ENCODE results near the gene TM7SF3. TPM values are rescaled to one million over a fixed set of nuclear protein-coding genes. Genes with fewer than 3 reads are reported as not detected.

The TM7SF3 gene
- total RNA-seq, 3 donors from 2014 or later = 40.2 to 60.0 (median 56.1) TPM

GRCh38 chr12:27000961-27001360, 13.2 kb downstream of the TM7SF3 start:
- Histone ChIP-seq H3K27me3 (no peaks in the 10 kb centered on the region), H3K4me3 (no peak overlapping the region), H3K4me1 (no peaks in the 10 kb centered on the region), H3K9me3 (no peaks in the 10 kb centered on the region), H3K36me3 (no peaks in the 10 kb centered on the region), H3K27ac (no peak overlapping the region)
- intact Hi-C loops (cut with DNase I; ENCODE audit: low total_unique reads) = no loop called here
- DNase-seq (ENCODE audit: low spot score in 2 of 2) = no peak
- TF ChIP-seq POLR2AphosphoS5 (IDR thresholded peaks at IDR 0.05) (no peak), CTCF (IDR thresholded peaks at IDR 0.05) (no peak), POLR2A (IDR thresholded peaks at IDR 0.05) (no peak)

- no peak overlapping the region for H3K27ac ChIP-seq
- TF ChIP-seq POLR2A (IDR thresholded peaks at IDR 0.05) (no peak), CTCF (IDR thresholded peaks at IDR 0.05) (no peak), POLR2AphosphoS5 (IDR thresholded peaks at IDR 0.05) (no peak)
- no peaks in the 10 kb centered on the region for H3K9me3 ChIP-seq
- H3K4me1 ChIP-seq = no peaks in the 10 kb centered on the region
- DNase-seq (ENCODE audit: low spot score in 2 of 2) = no peak
- H3K4me3 ChIP-seq = no peak overlapping the region
- no peaks in the 10 kb centered on the region for H3K36me3 ChIP-seq
- intact Hi-C loops (cut with DNase I; ENCODE audit: low total_unique reads) = no loop called here
- H3K27me3 ChIP-seq = no peaks in the 10 kb centered on the region
Measured at GRCh38 chr12:26997003-26997402, 17.2 kb downstream of the TM7SF3 start.

- TF ChIP-seq POLR2A (IDR thresholded peaks at IDR 0.05) (no peak), POLR2AphosphoS5 (IDR thresholded peaks at IDR 0.05) (no peak), CTCF (IDR thresholded peaks at IDR 0.05) (no peak)
- no peaks in the 10 kb centered on the region for H3K36me3 ChIP-seq
- no peak for DNase-seq (ENCODE audit: low spot score in 2 of 2)
- intact Hi-C loops (cut with DNase I; ENCODE audit: low total_unique reads) = no loop called here
- no peak overlapping the region for H3K4me3 ChIP-seq
- no peak overlapping the region for H3K27ac ChIP-seq
- no peaks in the 10 kb centered on the region for H3K4me1 ChIP-seq
- H3K27me3 ChIP-seq = no peaks in the 10 kb centered on the region
- no peaks in the 10 kb centered on the region for H3K9me3 ChIP-seq
Measured at GRCh38 chr12:26995706-26996105, 18.5 kb downstream of the TM7SF3 start.

- no peak overlapping the region for H3K27ac ChIP-seq
- no peaks in the 10 kb centered on the region for H3K4me1 ChIP-seq
- no peak for DNase-seq (ENCODE audit: low spot score in 2 of 2)
- intact Hi-C loops (cut with DNase I; ENCODE audit: low total_unique reads) = no loop called here
- H3K27me3 ChIP-seq = no peaks in the 10 kb centered on the region
- no peaks in the 10 kb centered on the region for H3K9me3 ChIP-seq
- no peak overlapping the region for H3K4me3 ChIP-seq
- TF ChIP-seq CTCF (IDR thresholded peaks at IDR 0.05) = no peak
- no peak for TF ChIP-seq POLR2AphosphoS5 (IDR thresholded peaks at IDR 0.05)
- no peak for TF ChIP-seq POLR2A (IDR thresholded peaks at IDR 0.05)
- H3K36me3 ChIP-seq = no peaks in the 10 kb centered on the region
Measured at GRCh38 chr12:26994109-26994508, 20.1 kb downstream of the TM7SF3 start.

- no peaks in the 10 kb centered on the region for H3K27me3 ChIP-seq
- H3K27ac ChIP-seq = no peak overlapping the region
- TF ChIP-seq POLR2AphosphoS5 (IDR thresholded peaks at IDR 0.05) (no peak), POLR2A (IDR thresholded peaks at IDR 0.05) (no peak), CTCF (IDR thresholded peaks at IDR 0.05) (no peak)
- H3K4me3 ChIP-seq = no peak overlapping the region
- no peaks in the 10 kb centered on the region for H3K9me3 ChIP-seq
- DNase-seq (ENCODE audit: low spot score in 2 of 2) = no peak
- H3K4me1 ChIP-seq = no peaks in the 10 kb centered on the region
- intact Hi-C loops (cut with DNase I; ENCODE audit: low total_unique reads) = no loop called here
- no peaks in the 10 kb centered on the region for H3K36me3 ChIP-seq
Measured at GRCh38 chr12:26991826-26992225, 22.4 kb downstream of the TM7SF3 start.

Data from breast epithelium (tissue), 4 donors.